D341Med (cell line): ENCODE measurements around the gene KATNAL2.

ENCODE experiments used
- DNase-seq: peaks from one replicate; pipeline ENCODE4 v3.0.0; 2012; ENCODE audit warnings: low spot score

KATNAL2 gene, protein sequence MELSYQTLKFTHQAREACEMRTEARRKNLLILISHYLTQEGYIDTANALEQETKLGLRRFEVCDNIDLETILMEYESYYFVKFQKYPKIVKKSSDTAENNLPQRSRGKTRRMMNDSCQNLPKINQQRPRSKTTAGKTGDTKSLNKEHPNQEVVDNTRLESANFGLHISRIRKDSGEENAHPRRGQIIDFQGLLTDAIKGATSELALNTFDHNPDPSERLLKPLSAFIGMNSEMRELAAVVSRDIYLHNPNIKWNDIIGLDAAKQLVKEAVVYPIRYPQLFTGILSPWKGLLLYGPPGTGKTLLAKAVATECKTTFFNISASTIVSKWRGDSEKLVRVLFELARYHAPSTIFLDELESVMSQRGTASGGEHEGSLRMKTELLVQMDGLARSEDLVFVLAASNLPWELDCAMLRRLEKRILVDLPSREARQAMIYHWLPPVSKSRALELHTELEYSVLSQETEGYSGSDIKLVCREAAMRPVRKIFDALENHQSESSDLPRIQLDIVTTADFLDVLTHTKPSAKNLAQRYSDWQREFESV

GRCh38 chr18:46917108-46917802 is at the start of gene KATNAL2, which contains the start of gene PIAS2:
Gene KATNAL2, plus strand, starts transcription at chr18:46917602. Its CDS starts 29,271 bp downstream, at chr18:46946873.
Gene PIAS2, minus strand, starts transcription at chr18:46917507. Its CDS starts 162 bp downstream, at chr18:46917345.
- DNase-seq, result peak; percentile 99

DNA sequence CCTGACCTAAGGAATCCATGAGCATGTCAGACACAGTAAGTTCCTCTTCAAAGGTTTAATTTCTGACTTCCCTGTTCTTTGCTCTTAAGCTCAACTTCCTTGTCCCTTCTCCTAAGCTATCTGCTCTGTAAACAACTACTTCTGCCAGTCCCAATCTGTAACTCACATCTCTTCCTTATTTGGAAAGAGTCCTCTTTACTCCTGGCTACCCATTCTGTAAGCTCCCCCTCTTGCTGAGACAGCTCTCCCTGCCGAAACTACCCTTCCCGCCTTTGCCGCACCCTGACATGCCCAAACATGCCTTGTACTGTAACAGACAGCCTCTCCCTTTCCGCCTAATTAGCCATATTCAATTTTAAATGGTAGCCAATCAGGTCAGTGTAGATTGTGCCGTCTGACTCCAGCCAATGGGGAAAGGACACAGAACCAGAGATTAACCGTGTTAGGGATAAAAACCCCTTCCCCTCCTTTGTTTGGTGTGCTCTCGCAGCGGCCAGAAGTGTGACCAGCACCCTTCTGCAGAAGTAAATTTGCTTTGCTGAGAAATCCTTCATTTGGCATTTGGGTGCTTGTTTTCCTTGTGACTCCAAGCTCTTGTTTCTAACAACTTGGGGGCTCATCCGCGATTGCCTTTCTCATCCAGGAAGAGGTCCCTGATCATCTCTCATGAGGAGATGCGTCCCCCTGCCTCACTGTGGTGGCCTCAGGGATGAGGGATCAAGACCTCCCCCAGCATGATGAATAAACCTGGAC is 49.1 kb upstream of the KATNAL2 start:
- DNase-seq, result no peak

- no peak for DNase-seq
Measured at GRCh38 chr18:46877329-46877987, 39.9 kb upstream of the KATNAL2 start.

GRCh38 chr18:46883180-46883579 is 34.2 kb upstream of the KATNAL2 start:
- DNase-seq, result no peak

DNA sequence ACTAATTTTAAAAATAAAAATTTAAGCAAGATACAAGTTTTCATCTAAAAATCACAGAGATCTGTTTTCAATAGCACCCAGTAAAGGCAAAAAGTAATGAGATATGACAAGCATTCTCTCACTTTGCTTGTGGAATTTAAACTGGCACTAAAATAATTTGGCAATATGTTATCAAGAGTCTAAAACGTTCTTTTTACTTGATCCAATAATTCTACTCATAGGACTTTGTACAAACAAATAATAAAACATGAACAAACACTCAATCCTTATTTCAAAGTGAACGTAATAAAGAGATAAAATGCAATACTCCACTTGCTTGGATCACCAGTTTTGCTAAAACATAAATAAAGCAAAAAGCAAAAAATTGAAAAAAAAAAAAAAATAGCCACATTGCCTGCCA is 30.5 kb upstream of the KATNAL2 start:
- no peak for DNase-seq

DNA sequence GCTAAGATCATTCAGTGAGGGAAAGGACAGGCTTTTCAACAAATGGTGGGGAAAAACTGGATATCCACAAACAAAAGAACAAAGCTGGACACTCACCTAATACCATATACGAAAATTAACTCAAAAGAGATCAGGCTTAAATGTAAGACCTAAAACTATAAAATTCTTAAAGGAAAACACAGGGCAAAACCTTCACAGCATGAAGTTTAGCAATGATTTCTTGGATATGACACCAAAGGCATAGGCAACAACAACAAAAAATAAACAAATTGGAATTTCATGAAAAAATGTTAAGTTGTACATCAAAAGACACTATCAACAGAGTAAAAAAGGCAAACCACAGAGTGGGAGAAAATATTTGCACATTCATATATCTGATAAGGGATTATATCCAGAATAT is 28.4 kb upstream of the KATNAL2 start:
- DNase-seq, result no peak

DNA sequence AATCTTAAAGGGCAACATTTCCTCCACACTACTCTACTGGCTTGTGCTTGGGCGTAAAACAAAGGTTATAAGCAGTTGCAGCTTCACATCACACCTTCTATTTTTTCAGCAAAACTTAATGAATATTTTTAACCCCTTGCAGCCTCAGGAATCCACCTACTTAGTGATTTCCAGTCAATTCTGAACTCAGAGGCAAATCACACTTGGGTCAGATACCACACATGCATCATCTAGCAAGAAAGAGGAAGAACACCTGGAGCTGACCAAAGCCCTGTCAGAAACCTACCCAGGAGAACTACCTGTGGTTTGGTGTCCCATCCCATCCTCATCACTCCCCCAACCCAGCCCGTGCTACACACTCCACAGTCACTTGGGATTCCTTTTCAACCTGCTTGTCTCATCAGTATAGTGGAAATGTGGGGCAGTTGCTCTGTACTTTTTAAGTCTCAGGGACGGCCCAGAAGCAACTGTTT is 25.6 kb upstream of the KATNAL2 start:
- no peak for DNase-seq

DNA sequence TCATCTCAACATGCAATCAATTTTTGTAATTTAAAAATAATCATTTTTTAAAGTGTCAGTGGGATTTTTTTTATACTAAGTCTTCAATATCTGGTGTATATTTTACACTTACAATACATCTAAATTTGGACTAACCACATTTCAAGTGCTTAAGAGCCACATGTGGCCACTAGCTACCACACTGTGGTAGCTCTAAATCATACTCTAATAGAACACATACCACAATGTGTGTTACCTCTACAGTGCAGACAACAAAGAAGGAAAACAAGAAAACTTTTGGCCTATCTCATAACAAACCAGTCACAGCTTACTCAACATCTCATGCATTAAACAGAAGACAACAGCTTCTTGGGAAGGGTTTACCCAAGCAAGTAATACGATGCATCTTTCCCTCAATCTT is 24.6 kb upstream of the KATNAL2 start:
- no peak for DNase-seq

DNA sequence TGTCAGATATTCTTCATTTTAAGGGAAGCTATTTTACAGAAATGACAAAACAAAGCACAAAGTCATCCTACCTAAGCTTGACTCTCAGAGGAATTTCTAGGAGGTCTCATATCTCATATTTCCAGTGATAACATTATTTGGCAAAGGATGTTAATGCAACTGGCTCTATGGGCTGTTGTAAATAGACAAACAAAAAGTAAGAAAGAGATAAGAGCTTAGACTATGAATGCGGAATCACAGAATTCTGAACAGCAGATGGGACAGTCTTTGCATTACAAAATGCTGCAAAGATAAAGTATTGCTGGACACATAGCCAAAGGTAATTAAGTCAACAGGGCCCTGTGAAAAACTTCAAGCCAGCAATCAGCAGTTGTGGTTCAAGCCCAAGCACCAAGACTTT is 24.0 kb upstream of the KATNAL2 start:
- no peak for DNase-seq

DNA sequence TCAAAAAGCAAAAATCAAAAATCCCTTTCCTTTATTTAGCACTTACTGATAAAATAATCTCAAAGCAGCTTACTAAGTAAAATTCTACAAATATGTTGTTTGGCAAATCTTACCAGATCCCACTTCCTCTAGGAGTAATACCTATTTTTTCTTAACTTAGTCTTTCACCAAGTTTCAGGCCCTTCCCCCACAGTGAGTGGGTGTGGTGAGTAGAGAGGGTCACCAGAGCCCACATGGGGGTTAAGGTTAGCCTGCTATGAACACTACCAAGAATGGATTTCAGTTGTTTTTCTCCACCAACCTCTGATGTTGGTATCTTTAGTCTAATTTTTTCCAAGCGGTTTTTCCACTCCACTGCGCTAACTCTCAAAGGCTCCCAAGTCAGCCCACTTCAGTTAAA is 23.3 kb upstream of the KATNAL2 start:
- DNase-seq, result no peak

DNA sequence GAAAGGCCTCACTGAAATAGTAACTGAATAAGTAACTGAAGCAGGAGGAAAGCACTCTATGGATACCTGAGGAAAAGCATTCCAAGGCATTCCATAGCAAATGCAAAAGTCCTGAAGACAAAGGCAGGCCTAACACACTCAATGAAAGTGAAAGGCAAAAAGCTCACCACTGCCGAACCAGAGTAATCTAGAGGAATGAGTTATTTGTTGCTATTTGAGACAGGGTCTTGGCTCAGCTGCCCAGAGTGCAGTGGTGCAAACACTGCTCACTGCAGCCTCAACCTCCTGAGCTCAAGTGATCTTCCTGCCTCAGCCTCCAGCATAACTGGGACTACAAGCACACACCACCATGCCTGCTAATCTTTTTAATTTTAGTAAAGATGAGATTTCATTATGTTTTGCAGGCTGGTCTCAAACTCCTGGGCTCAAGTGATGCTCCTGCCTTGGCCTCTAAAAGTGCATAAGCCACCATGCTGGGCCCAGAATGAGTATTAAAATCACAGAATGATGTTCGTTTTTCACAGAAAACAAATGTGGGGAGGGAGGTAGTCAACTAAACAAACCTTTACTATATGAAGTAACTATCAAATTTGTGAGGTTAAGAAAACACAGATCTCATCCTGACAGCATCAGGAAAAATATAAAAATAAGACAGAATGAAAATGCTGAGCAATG is 18.0 kb upstream of the KATNAL2 start:
- DNase-seq, result no peak

DNA sequence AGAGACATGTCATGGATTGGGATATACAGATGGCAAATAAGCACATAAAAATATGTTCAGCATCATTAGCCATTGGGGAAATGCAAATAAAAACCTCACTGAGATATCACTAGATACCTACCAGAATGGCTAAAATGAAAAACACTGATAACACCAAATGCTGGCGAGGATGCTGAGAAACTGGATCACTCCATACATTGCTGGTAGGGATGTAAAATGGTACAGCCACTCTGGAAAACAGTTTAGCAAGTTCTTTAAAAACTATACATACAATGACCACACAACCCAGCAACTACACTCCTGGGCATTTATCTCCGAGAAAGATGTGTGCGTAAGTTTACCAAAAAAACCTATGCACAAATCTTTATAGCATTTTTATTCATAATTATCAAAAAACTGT is 14.0 kb upstream of the KATNAL2 start:
- DNase-seq, result no peak

DNA sequence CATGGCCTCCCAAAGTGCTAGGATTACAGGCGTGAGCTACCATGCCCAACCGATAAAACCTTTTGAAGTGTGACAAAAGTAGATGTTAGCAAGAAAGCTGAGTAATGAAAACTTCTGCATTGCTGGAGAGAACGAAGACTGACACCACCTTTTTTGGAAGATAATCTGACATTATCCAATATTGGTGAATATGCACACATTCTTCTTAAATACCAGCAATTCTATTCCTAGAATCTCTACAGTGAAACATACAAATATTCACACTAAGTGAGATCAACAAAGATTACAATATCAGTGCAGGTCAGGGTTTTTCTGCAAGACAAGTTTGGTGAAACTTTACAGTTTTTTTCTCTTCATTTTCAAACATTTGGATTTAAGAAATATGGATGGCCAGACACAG is 7.9 kb upstream of the KATNAL2 start:
- no peak for DNase-seq

DNA sequence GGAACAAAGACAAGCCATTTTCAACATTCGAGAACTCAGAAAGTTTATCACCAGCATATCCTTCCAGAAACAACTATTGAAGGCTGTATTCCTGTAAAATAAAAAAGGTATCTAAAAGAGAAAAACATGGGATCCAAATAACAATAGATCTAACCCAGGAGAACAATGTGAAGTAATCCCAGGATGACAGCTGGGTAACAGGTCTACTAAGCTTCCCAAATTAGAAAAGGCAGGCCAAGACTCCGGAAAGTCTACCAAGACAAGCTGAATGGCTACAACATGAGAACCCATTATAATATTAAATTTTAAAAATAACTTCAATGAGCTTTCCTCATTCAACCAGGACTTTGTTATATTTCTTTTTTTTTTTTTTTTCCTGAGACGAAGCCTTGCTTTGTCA is 6.5 kb upstream of the KATNAL2 start:
- no peak for DNase-seq

DNA sequence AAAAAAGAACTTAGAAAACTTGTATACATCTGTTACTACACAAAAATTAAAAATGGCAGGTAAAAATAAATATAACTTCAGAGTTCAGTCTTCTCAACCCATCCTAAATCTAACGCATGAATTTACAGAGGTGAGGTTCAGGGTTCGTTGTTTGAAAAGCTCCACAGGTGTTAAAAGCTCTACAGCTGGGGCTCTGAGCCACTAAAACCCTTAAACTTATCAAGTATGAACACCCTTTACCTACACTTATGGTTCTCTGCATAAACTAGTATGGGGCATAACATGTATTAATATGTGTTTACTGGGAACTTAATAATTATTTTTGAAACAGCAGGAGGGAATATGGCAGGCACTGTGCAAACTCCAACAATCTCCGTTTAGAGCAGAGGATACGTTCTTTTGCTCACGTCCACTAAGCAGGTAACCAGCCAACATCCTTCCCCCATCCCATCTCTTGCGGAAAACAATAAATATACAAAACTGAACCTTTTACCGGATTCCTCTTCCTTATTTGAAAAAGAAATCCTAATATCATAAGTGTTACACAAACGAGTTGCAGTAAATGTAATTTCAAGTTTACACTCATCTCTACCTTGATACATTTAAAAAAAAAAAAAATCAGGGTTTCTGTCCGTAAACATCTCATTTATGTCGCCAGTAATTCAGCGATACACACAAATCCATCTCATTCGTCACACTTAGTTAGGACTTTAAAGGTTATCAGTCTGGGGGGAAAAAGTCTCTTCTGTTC is 1.4 kb upstream of the KATNAL2 start:
- DNase-seq, result no peak

DNA sequence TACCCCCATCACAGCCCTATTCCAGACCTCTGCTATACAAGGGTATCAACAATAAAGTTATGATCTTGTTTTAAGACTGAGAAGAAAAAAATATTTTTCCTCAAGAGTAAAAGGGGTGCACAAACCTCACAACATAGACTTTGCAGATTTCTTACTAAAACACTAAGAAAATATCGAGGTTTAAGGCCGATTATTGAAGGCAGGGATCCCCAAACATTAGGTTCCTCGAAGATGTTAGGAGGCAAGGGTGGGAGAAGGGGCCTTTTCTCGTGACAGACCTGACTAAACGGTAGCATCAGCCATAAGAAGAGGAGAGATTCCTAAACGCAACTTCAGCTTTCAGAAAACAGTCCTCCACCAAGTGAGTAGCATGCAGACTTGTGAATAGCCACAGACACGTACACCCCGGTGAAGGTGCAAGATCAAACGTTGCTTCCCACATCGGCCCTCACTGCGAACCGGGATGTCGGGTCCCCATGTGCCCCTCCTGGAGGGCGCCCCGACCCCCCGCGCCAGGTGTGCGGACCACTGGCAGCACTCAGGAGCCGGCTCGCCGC is 773 bp upstream of the KATNAL2 start:
- no peak for DNase-seq

GRCh38 chr18:46917803-46918600 is 600 bp downstream of the KATNAL2 start:
- DNase-seq, result peak; percentile 39

DNA sequence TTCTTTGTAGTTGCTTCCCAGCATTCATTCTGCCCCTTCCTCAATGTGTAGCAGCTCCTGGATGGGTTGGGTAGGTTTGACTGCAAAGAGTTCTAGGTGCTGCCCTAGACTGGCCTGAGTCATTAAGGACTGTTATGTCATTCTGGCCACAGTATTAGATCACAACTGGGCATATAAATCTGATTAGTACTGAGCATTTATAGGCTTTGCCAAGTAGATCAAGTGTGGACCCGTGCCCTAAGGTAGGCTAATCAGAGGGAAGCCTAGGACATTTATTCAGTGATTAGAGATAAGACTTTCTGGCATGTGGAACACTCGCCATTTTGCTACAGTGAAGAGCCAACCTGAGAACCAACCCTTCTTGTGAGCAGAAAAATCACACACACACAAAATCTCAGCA is 2.7 kb downstream of the KATNAL2 start:
- no peak for DNase-seq

GRCh38 chr18:46920653-46921052 is 3.3 kb downstream of the KATNAL2 start:
- no peak for DNase-seq
